Stomach smooth muscle (tissue), 2 donors: ENCODE measurements around the gene YAP1.
A peak's percentile ranks its signal among the peaks of the same experiment; 100 is the strongest.

ENCODE experiments used
- H3K27ac ChIP-seq: one replicate; pipeline ENCODE4 v1.7.0; 2013; ENCODE audit warnings: mild to moderate bottlenecking, low read length, inconsistent platforms
- H3K27me3 ChIP-seq, 2 donors: one replicate each; pipeline ENCODE4 v1.7.0; 2013; ENCODE audit warnings: low read length in 2 of 2; ENCODE audit not compliant: insufficient read depth in 2 of 2, control insufficient read depth in 1 of 2
- H3K36me3 ChIP-seq, 2 donors: one replicate each; pipeline ENCODE4 v1.7.0; 2013; ENCODE audit warnings: low read length in 2 of 2; ENCODE audit not compliant: control insufficient read depth in 2 of 2, insufficient read depth in 2 of 2
- H3K4me1 ChIP-seq: one replicate; pipeline ENCODE4 v1.7.0; 2013; ENCODE audit warnings: low read length; ENCODE audit not compliant: control insufficient read depth, insufficient read depth
- H3K4me3 ChIP-seq, 2 donors: one replicate each; pipeline ENCODE4 v1.7.0; 2013; ENCODE audit warnings: low read length in 2 of 2
- H3K9ac ChIP-seq, 2 donors: one replicate each; pipeline ENCODE4 v1.7.0; 2013; ENCODE audit warnings: low read length in 2 of 2, mild to moderate bottlenecking in 1 of 2
- H3K9me3 ChIP-seq, 2 donors: one replicate each; pipeline ENCODE4 v1.7.0; 2013; ENCODE audit warnings: low read length in 2 of 2; ENCODE audit not compliant: control insufficient read depth in 2 of 2
- donor health status: healthy.
- donor health status: Pancreatic carcinoma.

YAP1 gene

DNA sequence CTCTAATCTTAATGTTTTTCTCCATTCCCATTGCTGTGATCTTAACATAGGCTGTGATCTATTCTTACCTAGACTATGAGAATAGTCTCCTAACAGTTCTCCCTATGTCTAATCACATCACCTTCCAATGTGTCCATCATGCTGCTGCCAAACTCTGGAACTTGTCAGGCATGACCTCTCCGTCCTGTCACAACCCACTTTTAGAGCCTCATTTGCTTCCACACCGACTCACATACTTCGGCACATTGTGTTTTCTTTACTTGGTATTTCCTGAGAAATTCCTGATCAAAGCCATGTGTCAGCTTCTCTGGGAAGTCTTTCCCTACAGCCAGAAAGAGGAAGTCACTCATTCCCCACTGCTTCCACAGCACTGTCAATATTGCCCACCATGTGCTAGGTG, 166.5 kb downstream of the YAP1 start:
- H3K9me3 ChIP-seq: no peaks in the 10 kb centered on the region
- no peak overlapping the region for H3K27ac ChIP-seq

DNA sequence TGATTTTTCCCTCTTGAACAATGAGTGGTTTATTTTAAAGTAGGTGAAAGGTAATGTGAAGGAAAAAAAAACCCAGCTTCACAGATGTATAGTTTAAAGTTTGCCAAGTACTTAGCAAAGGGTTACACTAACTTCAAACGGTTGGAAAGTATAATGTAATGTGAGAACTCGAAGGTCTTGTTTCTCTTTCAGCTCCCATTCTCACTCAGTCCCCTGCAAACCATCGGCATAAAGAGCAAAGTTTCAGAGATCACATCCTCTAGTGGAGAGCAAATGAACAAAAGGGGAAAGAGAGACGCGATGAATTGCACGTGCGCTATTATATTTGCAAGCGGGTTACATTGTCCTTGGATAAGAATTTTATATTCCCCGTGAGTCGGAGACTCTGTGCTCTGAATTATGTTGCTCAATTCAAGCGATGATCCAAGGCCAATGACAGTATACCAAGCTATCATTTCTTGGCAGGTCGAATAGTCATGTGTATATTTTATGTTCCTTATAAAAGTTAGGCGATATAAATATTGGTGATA, 169.5 kb downstream of the YAP1 start:
- Histone ChIP-seq H3K9ac (no peak overlapping the region), H3K27ac (no peak overlapping the region), H3K4me1 (peaks cover 2% of the 10 kb centered on the region), H3K27me3 (peaks cover 0 to 1% of the 10 kb centered on the region in 2 donors), H3K36me3 (no peaks in the 10 kb centered on the region), H3K4me3 (peak overlapping the region; percentile 33 to 63), H3K9me3 (no peaks in the 10 kb centered on the region)

More for the DNA sequence above, 166.5 kb downstream of the YAP1 start:
- H3K4me1 ChIP-seq: peaks cover 2% of the 10 kb centered on the region
- no peak overlapping the region for H3K4me3 ChIP-seq
- no peaks in the 10 kb centered on the region for H3K36me3 ChIP-seq
- H3K9ac ChIP-seq: no peak overlapping the region
- peaks cover 2% of the 10 kb centered on the region in 2 donors for H3K27me3 ChIP-seq

DNA sequence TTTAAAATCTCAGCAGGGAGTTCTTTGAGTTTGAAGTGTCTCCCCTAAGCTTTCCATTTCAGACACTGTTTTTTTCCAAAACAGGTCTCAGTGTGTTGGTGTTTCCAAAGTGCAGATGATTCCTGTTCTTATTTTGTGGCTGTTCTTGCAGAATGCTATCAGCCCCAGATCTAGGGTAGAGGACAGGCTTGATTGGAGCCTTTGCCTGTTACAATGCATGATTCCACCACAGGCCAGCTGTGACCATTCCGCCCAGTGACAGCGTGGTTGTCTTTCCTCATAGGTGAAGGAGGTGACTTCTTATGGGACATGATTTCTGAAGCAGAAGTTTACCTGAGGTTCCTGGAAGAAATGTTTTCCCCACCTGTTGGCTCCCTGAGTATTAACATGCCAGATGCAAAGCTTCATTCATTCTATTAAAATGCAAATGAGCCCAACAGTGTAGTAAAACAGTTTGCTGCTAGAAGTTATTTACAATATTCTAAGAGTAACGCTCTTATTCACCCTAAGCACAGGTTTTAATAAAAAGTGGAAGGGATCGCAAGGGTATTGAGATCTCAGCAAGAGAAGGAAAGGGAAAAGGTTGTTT, 170.1 kb downstream of the YAP1 start:
- H3K27me3 ChIP-seq: no peaks in the 10 kb centered on the region
- H3K9ac ChIP-seq: no peak overlapping the region
- H3K4me1 ChIP-seq: peaks cover 2% of the 10 kb centered on the region
- peak overlapping the region in 1 of 2 donors; percentile 63 for H3K4me3 ChIP-seq
- no peaks in the 10 kb centered on the region for H3K9me3 ChIP-seq
- no peaks in the 10 kb centered on the region for H3K36me3 ChIP-seq
- no peak overlapping the region for H3K27ac ChIP-seq
